Measurements from ENCODE around the gene FDXACB1. TPM values are rescaled to one million over a fixed set of nuclear protein-coding genes. Genes with fewer than 3 reads are reported as not detected.

Gene FDXACB1
- total and polyA plus RNA-seq, 9 of the 15 experiments (the other 6 are each of a cell fraction or from before 2014, with no cell fraction given): 3.2 to 7.5 (median 5.3) TPM

DNA sequence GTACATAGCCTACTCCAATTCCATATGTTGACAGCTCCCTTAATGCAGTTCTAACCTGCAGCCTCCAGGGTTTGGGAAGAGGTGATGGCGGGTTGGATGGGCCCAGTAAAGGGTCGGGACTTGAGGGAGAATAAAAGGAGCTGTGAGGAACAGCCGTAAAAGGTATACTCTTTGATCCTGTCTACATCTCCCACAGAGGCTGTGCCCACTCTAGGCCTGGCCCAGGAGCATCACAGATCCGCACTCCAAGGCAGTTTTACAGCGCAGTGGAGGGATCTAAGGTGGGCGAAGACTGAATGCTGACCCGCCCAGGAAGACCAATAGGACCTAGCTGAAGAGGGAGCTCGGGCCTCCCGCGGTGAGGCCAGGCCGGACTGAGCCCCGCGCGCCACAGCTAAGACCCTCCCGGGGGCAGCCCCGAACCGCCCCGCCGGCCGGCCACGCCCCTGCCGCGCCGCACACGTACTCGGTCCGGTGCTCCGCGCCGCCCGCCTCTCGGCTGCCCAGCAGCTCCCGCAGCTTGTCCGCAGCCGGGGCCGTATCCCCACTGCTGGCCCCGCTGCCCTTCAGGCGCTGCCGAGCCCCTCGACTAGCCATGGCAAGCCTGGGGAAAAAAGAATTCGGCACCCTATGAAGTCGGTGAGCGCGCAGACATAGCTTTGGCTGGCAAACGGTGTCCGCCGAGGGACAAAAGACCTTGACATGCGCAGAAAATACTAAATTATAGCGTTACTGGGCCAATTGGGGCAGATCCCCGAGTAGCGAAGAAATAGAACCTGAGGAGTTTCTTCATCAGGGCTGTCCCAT lies 7.9 kb downstream of the FDXACB1 start, which contains the start of gene ALG9 (continued):
- TF ChIP-seq MTF1 (CRISPR knock-in tag; IDR thresholded peaks at IDR 0.05; ENCODE audit: borderline replicate concordance) (no peak), ZNF23 (CRISPR knock-in tag; IDR thresholded peaks at IDR 0.05) (no peak), SETDB1 (IDR thresholded peaks at IDR 0.05; ENCODE audit: low read length) (no peak), HNRNPUL1 (IDR thresholded peaks at IDR 0.05; ENCODE audit: low read length) (no peak), ZNF318 (IDR thresholded peaks at IDR 0.05; ENCODE audit: borderline replicate concordance in 1 of 2, low read depth in 1 of 2) (no peak)
- TF ChIP-seq, protein P1, sequence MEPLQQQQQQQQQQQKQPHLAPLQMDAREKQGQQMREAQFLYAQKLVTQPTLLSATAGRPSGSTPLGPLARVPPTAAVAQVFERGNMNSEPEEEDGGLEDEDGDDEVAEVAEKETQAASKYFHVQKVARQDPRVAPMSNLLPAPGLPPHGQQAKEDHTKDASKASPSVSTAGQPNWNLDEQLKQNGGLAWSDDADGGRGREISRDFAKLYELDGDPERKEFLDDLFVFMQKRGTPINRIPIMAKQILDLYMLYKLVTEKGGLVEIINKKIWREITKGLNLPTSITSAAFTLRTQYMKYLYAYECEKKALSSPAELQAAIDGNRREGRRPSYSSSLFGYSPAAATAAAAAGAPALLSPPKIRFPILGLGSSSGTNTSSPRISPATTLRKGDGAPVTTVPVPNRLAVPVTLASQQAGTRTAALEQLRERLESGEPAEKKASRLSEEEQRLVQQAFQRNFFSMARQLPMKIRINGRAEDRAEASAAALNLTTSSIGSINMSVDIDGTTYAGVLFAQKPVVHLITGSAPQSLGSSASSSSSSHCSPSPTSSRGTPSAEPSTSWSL (CRISPR knock-in tag; IDR thresholded peaks at IDR 0.05; ENCODE audit: borderline replicate concordance): 0 out of 2 replicates have a peak, but pooled peaks have one; percentile 36
- TF ChIP-seq, protein P2, sequence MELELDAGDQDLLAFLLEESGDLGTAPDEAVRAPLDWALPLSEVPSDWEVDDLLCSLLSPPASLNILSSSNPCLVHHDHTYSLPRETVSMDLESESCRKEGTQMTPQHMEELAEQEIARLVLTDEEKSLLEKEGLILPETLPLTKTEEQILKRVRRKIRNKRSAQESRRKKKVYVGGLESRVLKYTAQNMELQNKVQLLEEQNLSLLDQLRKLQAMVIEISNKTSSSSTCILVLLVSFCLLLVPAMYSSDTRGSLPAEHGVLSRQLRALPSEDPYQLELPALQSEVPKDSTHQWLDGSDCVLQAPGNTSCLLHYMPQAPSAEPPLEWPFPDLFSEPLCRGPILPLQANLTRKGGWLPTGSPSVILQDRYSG (tag; conservative IDR thresholded peaks at IDR 0.05; ENCODE audit: low read depth): no peak

Measured in K562 (cell line).